HCT116 (cell line): ENCODE data around the gene ECE2. TPM values are rescaled to one million over a fixed set of nuclear protein-coding genes. Genes with fewer than 3 reads are reported as not detected.

ENCODE experiments used
- ATAC-seq: fragments of 200-7000 bp; cut with Tn5 transposase; 2 replicates; pipeline ENCODE4 v1.9.1; 2020; ENCODE audit warnings: mild to moderate bottlenecking, moderate library complexity
- BruUV-seq: library from RNA; stranded (reverse); fragments of 400-500 nt; replicated peaks from 2 replicates; lab custom pipeline; 2021; lab: Mats Ljungman, UMichigan
- CTCF ChIA-PET: fragments of 300-600 bp; sonication (Branson Sonifier 250); formaldehyde crosslinking; loops from one replicate; lab custom pipeline; 2021; ENCODE audit warnings: antibody characterized with exemption; lab: Charles Lee
- POLR2A ChIA-PET: fragments of 300-600, 350-600 bp; sonication (Branson Sonifier 250); formaldehyde crosslinking; loops from one replicate; lab custom pipeline; 2021; ENCODE audit warnings: antibody characterized with exemption; lab: Charles Lee
- RAD21 ChIA-PET, 2 experiments: fragments of 300-600 bp; sonication (Branson Sonifier 250); formaldehyde crosslinking; loops; one replicate each; lab custom pipeline; 2023; ENCODE audit warnings: low total read pairs in 2 of 2; ENCODE audit not compliant: uncharacterized antibody in 2 of 2, unreplicated experiment in 2 of 2, low non-redundant PET in 1 of 2; lab: Charles Lee
- DNase-seq: peaks from one replicate; pipeline ENCODE4 v3.0.0-alpha.2; 2010; ENCODE audit warnings: low read depth, low spot score
- H2AFZ ChIP-seq: fragments of 200-600 bp; shearing (Covaris generic), sonication (generic); 2 replicates; pipeline ENCODE4 v1.6.1; 2017; ENCODE audit warnings: low read depth, mixed run types, mixed read lengths, antibody characterized with exemption, low read length; ENCODE audit not compliant: poor library complexity, severe bottlenecking
- H3K27ac ChIP-seq: 2 replicates; pipeline ENCODE4 v1.5.1; 2012; ENCODE audit warnings: low read depth, low read length
- H3K27me3 ChIP-seq: fragments of 200-600 bp; sonication (generic); 2 replicates; pipeline ENCODE4 v1.6.1; 2016; ENCODE audit warnings: mixed run types, low read length, mixed read lengths; ENCODE audit not compliant: insufficient read depth
- H3K36me3 ChIP-seq, 2 experiments: fragments of 200-500 bp in 1 of 2; fragments of 200-600 bp in 1 of 2; sonication (Bioruptor generic) in 1 of 2; sonication (generic) in 1 of 2; 2 replicates each; pipeline versions ENCODE4 v1.5.1 to v1.6.1; 2014 to 2016; ENCODE audit warnings: low read length in 2 of 2, inconsistent platforms in 1 of 2, mixed read lengths in 1 of 2, mixed run types in 1 of 2; ENCODE audit not compliant: insufficient read depth in 2 of 2, control insufficient read depth in 1 of 2
- H3K4me1 ChIP-seq, 2 experiments: fragments of 200-600 bp in 1 of 2; sonication (generic) in 1 of 2; 2 replicates each; pipeline versions ENCODE4 v1.5.1 to v1.6.1; 2012 to 2017; ENCODE audit warnings: low read length in 2 of 2, inconsistent platforms in 1 of 2, mild to moderate bottlenecking in 1 of 2, mixed read lengths in 1 of 2, mixed run types in 1 of 2, moderate library complexity in 1 of 2; ENCODE audit not compliant: insufficient read depth in 2 of 2, control insufficient read depth in 1 of 2
- H3K4me2 ChIP-seq: fragments of 200-600 bp; sonication (generic); 2 replicates; pipeline ENCODE4 v1.6.1; 2017; ENCODE audit warnings: mixed run types, low read length, mixed read lengths
- H3K4me3 ChIP-seq, 2 experiments: fragments of 200-600 bp in 1 of 2; sonication (generic) in 1 of 2; replicated peaks in 1 of 2; 2 replicates each; pipeline ENCODE4 v1.5.1; 2011 to 2016; ENCODE audit warnings: low read length in 2 of 2, control low read depth in 1 of 2, low read depth in 1 of 2, mild to moderate bottlenecking in 1 of 2, mixed read lengths in 1 of 2, mixed run types in 1 of 2
- H3K79me2 ChIP-seq: fragments of 200-600 bp; sonication (generic); 2 replicates; pipeline ENCODE4 v1.6.1; 2017; ENCODE audit warnings: mild to moderate bottlenecking, mixed run types, low read length, moderate library complexity, mixed read lengths; ENCODE audit not compliant: insufficient read depth
- H3K9ac ChIP-seq: fragments of 200-600 bp; sonication (generic); 2 replicates; pipeline ENCODE4 v1.6.1; 2016; ENCODE audit warnings: low read length, mixed read lengths
- H3K9me2 ChIP-seq: fragments of 200-600 bp; sonication (generic), shearing (Covaris generic); 2 replicates; pipeline ENCODE4 v1.6.1; 2017; ENCODE audit warnings: mixed run types, mild to moderate bottlenecking, moderate library complexity; ENCODE audit not compliant: insufficient read depth
- H3K9me3 ChIP-seq, 2 experiments: fragments of 200-500 bp in 1 of 2; fragments of 200-600 bp in 1 of 2; sonication (Bioruptor generic) in 1 of 2; sonication (generic) in 1 of 2; 2 replicates each; pipeline ENCODE4 v1.6.1; 2014 to 2017; ENCODE audit warnings: low read length in 2 of 2, mixed read lengths in 2 of 2, inconsistent platforms in 1 of 2, low read depth in 1 of 2, mild to moderate bottlenecking in 1 of 2, mixed run types in 1 of 2, moderate library complexity in 1 of 2; ENCODE audit not compliant: control insufficient read depth in 1 of 2, insufficient read depth in 1 of 2
- H4K20me1 ChIP-seq: fragments of 200-600 bp; sonication (generic), shearing (Covaris generic); 2 replicates; pipeline ENCODE4 v1.6.1; 2017; ENCODE audit warnings: mixed run types, mild to moderate bottlenecking, moderate library complexity; ENCODE audit not compliant: insufficient read depth
- CTCF ChIP-seq, 3 experiments: fragments of 200-600 bp in 1 of 3; sonication (generic) in 1 of 3; IDR thresholded peaks in 2 of 3; conservative IDR thresholded peaks in 1 of 3; 2 replicates each; pipeline ENCODE4 v1.5.1; 2012 to 2017; ENCODE audit warnings: low read depth in 2 of 3, low read length in 2 of 3, antibody characterized with exemption in 1 of 3, borderline replicate concordance in 1 of 3, control low read depth in 1 of 3, mild to moderate bottlenecking in 1 of 3, mixed read lengths in 1 of 3, mixed run types in 1 of 3, moderate library complexity in 1 of 3; ENCODE audit not compliant: insufficient read depth in 1 of 3
- ELF1 ChIP-seq: IDR thresholded peaks from 2 replicates; pipeline ENCODE4 v1.6.1; 2012; ENCODE audit warnings: low read depth, borderline replicate concordance
- FOSL1 ChIP-seq: IDR thresholded peaks from 2 replicates; pipeline ENCODE4 v1.6.1; 2012; ENCODE audit warnings: low read depth
- JUND ChIP-seq: IDR thresholded peaks from 2 replicates; pipeline ENCODE4 v1.6.1; 2012
- POLR2A ChIP-seq: IDR thresholded peaks from 2 replicates; pipeline ENCODE4 v1.7.0; 2011; ENCODE audit warnings: borderline replicate concordance; ENCODE audit not compliant: insufficient read depth, insufficient read length; ENCODE audit errors: extremely low read depth
- POLR2AphosphoS5 ChIP-seq: IDR thresholded peaks from 2 replicates; pipeline ENCODE4 v1.6.1; 2011; ENCODE audit warnings: mild to moderate bottlenecking, low read depth, low read length, moderate library complexity
- SIN3A ChIP-seq: IDR thresholded peaks from 2 replicates; pipeline ENCODE4 v1.6.1; 2012; ENCODE audit warnings: low read depth
- SP1 ChIP-seq: IDR thresholded peaks from 2 replicates; pipeline ENCODE4 v1.6.1; 2012; ENCODE audit warnings: low read depth
- YY1 ChIP-seq: IDR thresholded peaks from 2 replicates; pipeline ENCODE4 v1.6.1; 2011; ENCODE audit warnings: low read length, low read depth, moderate library complexity, mild to moderate bottlenecking; ENCODE audit not compliant: insufficient replicate concordance; ENCODE audit errors: extremely low read depth
- ZBTB33 ChIP-seq: IDR thresholded peaks from 2 replicates; pipeline ENCODE4 v1.6.1; 2011; ENCODE audit warnings: mild to moderate bottlenecking, low read length, moderate library complexity; ENCODE audit not compliant: insufficient replicate concordance; ENCODE audit errors: extremely low read depth
- ZFX ChIP-seq: fragments of 450-650 bp; IDR thresholded peaks from 2 replicates; pipeline ENCODE4 v1.6.1; 2017
- intact Hi-C: fragments of 100-400 bp; cut with micrococcal nuclease; formaldehyde crosslinking; loops from 2 replicates; pipeline ENCODE4 v1.10.0; 2022
- total RNA-seq: library from RNA; stranded (reverse); gene quantifications from one replicate; pipeline ENCODE4 v1.2.1, GENCODE V29; 2021; ENCODE audit not compliant: unreplicated experiment

The ECE2 gene
- total RNA-seq, 1 experiment from 2014 or later = not detected

GRCh38 chr3:184311633-184312032 is 35.8 kb downstream of the ECE2 start:
- Histone ChIP-seq H3K27ac (no peak overlapping the region), H2AFZ (no peak overlapping the region), H3K4me2 (no peak overlapping the region), H3K36me3 (peaks cover 18 to 28% of the 10 kb centered on the region in 2 experiments; a peak in 3 of 4 replicates)
- CTCF ChIA-PET = no interaction called here
- RAD21 ChIA-PET = no interaction called here
- no peak for TF ChIP-seq JUND
- no peak for TF ChIP-seq SP1
- no peak for TF ChIP-seq CTCF (IDR thresholded peaks at IDR 0.05 in 2 of 3, conservative IDR thresholded peaks at IDR 0.05 in 1 of 3; ENCODE audit: borderline replicate concordance in 1 of 3, insufficient read depth in 1 of 3, low read depth in 2 of 3, low read length in 2 of 3)
- TF ChIP-seq, all 23 proteins: peak for 0
- POLR2A ChIA-PET = interaction anchor here (1.1 kb wide), 1 partner anchor 9 kb away, joined by 4 read pairs; no protein-coding TSS in a partner anchor
- Histone ChIP-seq H3K9me2 (no peaks in the 10 kb centered on the region), H3K79me2 (peaks cover 20% of the 10 kb centered on the region), H3K4me3 (no peak overlapping the region), H4K20me1 (peaks cover 5% of the 10 kb centered on the region; the same call in 1 of the 2 replicates), H3K9me3 (no peaks in the 10 kb centered on the region), H3K9ac (no peak overlapping the region), H3K4me1 (peaks cover 10 to 20% of the 10 kb centered on the region in 2 experiments; a peak in 3 of 4 replicates), H3K27me3 (no peaks in the 10 kb centered on the region)
- BruUV-seq = no TSS peak
- ATAC-seq (no peak), DNase-seq (no peak)
- intact Hi-C loops = no loop called here

- POLR2A ChIA-PET = no interaction called here
- CTCF ChIA-PET = no interaction called here
Observed at GRCh38 chr3:184314363-184314699, 38.5 kb downstream of the ECE2 start, which contains the start of gene EIF4G1. Gene EIF4G1 (plus strand): TSS chr3:184314606. CDS start chr3:184315797, 1,191 bp downstream.

More at GRCh38 chr3:184314363-184314699, 38.5 kb downstream of the ECE2 start, which contains the start of gene EIF4G1:
- Histone ChIP-seq H3K79me2 (peaks cover 47% of the 10 kb centered on the region), H3K4me1 (peaks cover 35 to 47% of the 10 kb centered on the region in 2 experiments), H3K27me3 (no peaks in the 10 kb centered on the region), H3K9ac (peak within 1 kb of the TSS; percentile 99), H3K27ac (peak within 1 kb of the TSS; percentile 87), H3K36me3 (peaks cover 3 to 25% of the 10 kb centered on the region in 2 experiments; a peak in 2 of 4 replicates), H4K20me1 (peaks cover 17% of the 10 kb centered on the region; the same call in 1 of the 2 replicates), H2AFZ (no peak within 1 kb of the TSS), H3K4me3 (peak within 1 kb of the TSS; percentile 94 to 98), H3K4me2 (peak within 1 kb of the TSS; percentile 82), H3K9me2 (no peaks in the 10 kb centered on the region), H3K9me3 (no peaks in the 10 kb centered on the region)
- RAD21 ChIA-PET = no interaction called here
- TF ChIP-seq POLR2AphosphoS5 (peak; percentile 90), ZFX (no peak), FOSL1 (no peak), ZBTB33 (no peak), ELF1 (no peak), POLR2A (peak; percentile 48), YY1 (peak; percentile 57), SIN3A (no peak), CTCF (IDR thresholded peaks at IDR 0.05 in 2 of 3, conservative IDR thresholded peaks at IDR 0.05 in 1 of 3; ENCODE audit: borderline replicate concordance in 1 of 3, insufficient read depth in 1 of 3, low read depth in 2 of 3, low read length in 2 of 3) (no peak)
- BruUV-seq = no TSS peak
- peak; percentile 85 for ATAC-seq
- peak; percentile 82 for DNase-seq
- intact Hi-C loops = loop anchor here (2.0 kb wide), 1 partner anchor 48 kb away; no protein-coding TSS in a partner anchor
